Liver (tissue), 9 donors: ENCODE data around the gene CMTM5. TPM values are rescaled to one million over a fixed set of nuclear protein-coding genes. Genes with fewer than 3 reads are reported as not detected.

Experiments used
- DNase-seq: peaks from one replicate; pipeline ENCODE4 v3.0.0-alpha.2; 2017; ENCODE audit warnings: low spot score
- H3K27ac ChIP-seq, 2 donors: one replicate each; pipeline ENCODE4 v1.7.0; 2013; ENCODE audit warnings: inconsistent platforms in 2 of 2, low read length in 2 of 2, control low read depth in 1 of 2, low read depth in 1 of 2, mild to moderate bottlenecking in 1 of 2
- H3K27me3 ChIP-seq, 4 donors: one replicate each; pipeline versions ENCODE4 v1.6.1 to v1.7.0; 2013; ENCODE audit warnings: low read length in 3 of 4, inconsistent platforms in 1 of 4, mild to moderate bottlenecking in 1 of 4, moderate library complexity in 1 of 4; ENCODE audit not compliant: control insufficient read depth in 4 of 4, insufficient read depth in 4 of 4
- H3K36me3 ChIP-seq, 4 donors: one replicate each; pipeline versions ENCODE4 v1.6.1 to v1.7.0; 2013; ENCODE audit warnings: low read length in 3 of 4, mild to moderate bottlenecking in 3 of 4, low read depth in 1 of 4, moderate library complexity in 1 of 4; ENCODE audit not compliant: control insufficient read depth in 4 of 4, insufficient read depth in 3 of 4
- H3K4me1 ChIP-seq, 4 donors: one replicate each; pipeline versions ENCODE4 v1.6.1 to v1.7.0; 2013; ENCODE audit warnings: low read length in 3 of 4, mild to moderate bottlenecking in 3 of 4, moderate library complexity in 1 of 4; ENCODE audit not compliant: control insufficient read depth in 4 of 4, insufficient read depth in 4 of 4
- H3K4me3 ChIP-seq, 3 donors: one replicate each; pipeline versions ENCODE4 v1.6.1 to v1.7.0; 2013; ENCODE audit warnings: low read length in 3 of 3, control low read depth in 1 of 3, low read depth in 1 of 3, mild to moderate bottlenecking in 1 of 3
- H3K9ac ChIP-seq, 2 donors: one replicate each; pipeline ENCODE4 v1.7.0; 2013; ENCODE audit warnings: low read length in 2 of 2, mild to moderate bottlenecking in 2 of 2, moderate library complexity in 2 of 2, control low read depth in 1 of 2, low read depth in 1 of 2
- H3K9me3 ChIP-seq, 4 donors: one replicate each; pipeline versions ENCODE4 v1.6.1 to v1.7.0; 2013; ENCODE audit warnings: low read length in 3 of 4; ENCODE audit not compliant: control insufficient read depth in 4 of 4
- EGR1 ChIP-seq, 2 donors: IDR thresholded peaks; 2 replicates each; pipeline ENCODE4 v1.6.1; 2016 to 2018; ENCODE audit warnings: antibody characterized with exemption in 2 of 2, low read depth in 2 of 2
- FOXA2 ChIP-seq: IDR thresholded peaks from 2 replicates; pipeline ENCODE4 v1.6.1; 2016; ENCODE audit warnings: antibody characterized with exemption
- GABPA ChIP-seq, 2 donors: IDR thresholded peaks in 1 of 2; conservative IDR thresholded peaks in 1 of 2; 2 replicates each; pipeline ENCODE4 v1.6.1; 2016; ENCODE audit warnings: antibody characterized with exemption in 2 of 2, mild to moderate bottlenecking in 1 of 2, moderate library complexity in 1 of 2
- HNF4A ChIP-seq, 2 donors: conservative IDR thresholded peaks; 2 replicates each; pipeline ENCODE4 v1.6.1; 2016; ENCODE audit warnings: antibody characterized with exemption in 2 of 2, mild to moderate bottlenecking in 2 of 2
- HNF4G ChIP-seq: IDR thresholded peaks from 2 replicates; pipeline ENCODE4 v1.6.1; 2016; ENCODE audit warnings: antibody characterized with exemption
- JUND ChIP-seq, 2 donors: IDR thresholded peaks; 2 replicates each; pipeline ENCODE4 v1.6.1; 2016; ENCODE audit warnings: antibody characterized with exemption in 2 of 2
- NR2F2 ChIP-seq: IDR thresholded peaks from 2 replicates; pipeline ENCODE4 v1.6.1; 2016; ENCODE audit warnings: antibody characterized with exemption
- RAD21 ChIP-seq, 2 donors: IDR thresholded peaks; 2 replicates each; pipeline ENCODE4 v1.6.1; 2016; ENCODE audit warnings: antibody characterized with exemption in 2 of 2, mild to moderate bottlenecking in 2 of 2
- REST ChIP-seq: IDR thresholded peaks from 2 replicates; pipeline ENCODE4 v1.6.1; 2016; ENCODE audit warnings: antibody characterized with exemption, mild to moderate bottlenecking
- RXRA ChIP-seq, 2 donors: IDR thresholded peaks; 2 replicates each; pipeline ENCODE4 v1.6.1; 2017 to 2018; ENCODE audit warnings: antibody characterized with exemption in 2 of 2, mild to moderate bottlenecking in 1 of 2
- SP1 ChIP-seq: IDR thresholded peaks from 2 replicates; pipeline ENCODE4 v1.6.1; 2018; ENCODE audit warnings: antibody characterized with exemption, mild to moderate bottlenecking
- YY1 ChIP-seq: IDR thresholded peaks from 2 replicates; pipeline ENCODE4 v1.6.1; 2016; ENCODE audit warnings: antibody characterized with exemption, mild to moderate bottlenecking
- WGBS: extraction: QIAGEN DNeasy Blood & Tissue Kit; methylation state at CpG from one replicate; pipeline ENCODE4 v1.1.7; 2013; 5-methylcytosine and 5-hydroxymethylcytosine counted together
- polyA plus RNA-seq, 2 donors: library from polyadenylated mRNA; stranded (reverse) in 1 of 2; unstranded in 1 of 2; fragments of 200-250 nt in 1 of 2; fragments of >200 nt in 1 of 2; fragmentation: Nextera tagmentation in 1 of 2; extraction: Ambion mirVana in 1 of 2; gene quantifications; one replicate each; pipeline versions ENCODE4 v1.2.1 to v1.2.3, GENCODE V29; 2013 to 2015
- total RNA-seq, 2 donors: library from RNA; depleted of rRNA; stranded (reverse); fragments of >200 nt; gene quantifications; one replicate each; pipeline ENCODE4 v1.2.3, GENCODE V29; 2014
- TF ChIP-seq, protein P1 (sequence below): fragments of 150-350 bp; IDR thresholded peaks from 2 replicates; pipeline ENCODE4 v1.5.1; 2017; ENCODE audit warnings: improper control_type of control experiment, low read depth, low read length; ENCODE audit not compliant: missing input control
- TF ChIP-seq, protein P2 (sequence below): IDR thresholded peaks from 2 replicates; pipeline ENCODE4 v1.6.1; 2016; ENCODE audit warnings: antibody characterized with exemption
- TF ChIP-seq, protein P3 (sequence below): IDR thresholded peaks from 2 replicates; pipeline ENCODE4 v1.6.1; 2016; ENCODE audit warnings: antibody characterized with exemption
- TF ChIP-seq, protein P4 (sequence below): IDR thresholded peaks from 2 replicates; pipeline ENCODE4 v1.6.1; 2016; ENCODE audit warnings: antibody characterized with exemption
- donor health status: healthy.
- donor health status: healthy.
- donor health status: healthy.
- donor health status: healthy.
- donor health status: healthy.

CMTM5 gene
- total and polyA plus RNA-seq, 4 donors, result 0.22 to 5.5 TPM; not detected in 2

GRCh38 chr14:23382276-23382675, 5.4 kb downstream of the CMTM5 start:
- Histone ChIP-seq H3K36me3 (no peaks in the 10 kb centered on the region), H3K9me3 (no peaks in the 10 kb centered on the region), H3K4me3 (no peak overlapping the region), H3K27ac (no peak overlapping the region), H3K27me3 (no peaks in the 10 kb centered on the region), H3K4me1 (no peaks in the 10 kb centered on the region), H3K9ac (no peak overlapping the region)
- WGBS, result 87% methylated on average over 6 of the region's 6 CpGs
- DNase-seq, result no peak
- TF ChIP-seq, protein P1, sequence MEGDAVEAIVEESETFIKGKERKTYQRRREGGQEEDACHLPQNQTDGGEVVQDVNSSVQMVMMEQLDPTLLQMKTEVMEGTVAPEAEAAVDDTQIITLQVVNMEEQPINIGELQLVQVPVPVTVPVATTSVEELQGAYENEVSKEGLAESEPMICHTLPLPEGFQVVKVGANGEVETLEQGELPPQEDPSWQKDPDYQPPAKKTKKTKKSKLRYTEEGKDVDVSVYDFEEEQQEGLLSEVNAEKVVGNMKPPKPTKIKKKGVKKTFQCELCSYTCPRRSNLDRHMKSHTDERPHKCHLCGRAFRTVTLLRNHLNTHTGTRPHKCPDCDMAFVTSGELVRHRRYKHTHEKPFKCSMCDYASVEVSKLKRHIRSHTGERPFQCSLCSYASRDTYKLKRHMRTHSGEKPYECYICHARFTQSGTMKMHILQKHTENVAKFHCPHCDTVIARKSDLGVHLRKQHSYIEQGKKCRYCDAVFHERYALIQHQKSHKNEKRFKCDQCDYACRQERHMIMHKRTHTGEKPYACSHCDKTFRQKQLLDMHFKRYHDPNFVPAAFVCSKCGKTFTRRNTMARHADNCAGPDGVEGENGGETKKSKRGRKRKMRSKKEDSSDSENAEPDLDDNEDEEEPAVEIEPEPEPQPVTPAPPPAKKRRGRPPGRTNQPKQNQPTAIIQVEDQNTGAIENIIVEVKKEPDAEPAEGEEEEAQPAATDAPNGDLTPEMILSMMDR, result no peak
- TF ChIP-seq REST (no peak), HNF4A (conservative IDR thresholded peaks at IDR 0.05) (no peak), YY1 (no peak), NR2F2 (no peak), GABPA (IDR thresholded peaks at IDR 0.05 in 1 of 2, conservative IDR thresholded peaks at IDR 0.05 in 1 of 2) (no peak), FOXA2 (no peak), EGR1 (IDR thresholded peaks at IDR 0.05; ENCODE audit: low read depth in 2 of 2) (no peak), RAD21 (IDR thresholded peaks at IDR 0.05) (no peak), JUND (IDR thresholded peaks at IDR 0.05) (no peak), SP1 (no peak)
- TF ChIP-seq, protein P2, sequence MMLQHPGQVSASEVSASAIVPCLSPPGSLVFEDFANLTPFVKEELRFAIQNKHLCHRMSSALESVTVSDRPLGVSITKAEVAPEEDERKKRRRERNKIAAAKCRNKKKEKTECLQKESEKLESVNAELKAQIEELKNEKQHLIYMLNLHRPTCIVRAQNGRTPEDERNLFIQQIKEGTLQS, result no peak
- TF ChIP-seq, protein P3, sequence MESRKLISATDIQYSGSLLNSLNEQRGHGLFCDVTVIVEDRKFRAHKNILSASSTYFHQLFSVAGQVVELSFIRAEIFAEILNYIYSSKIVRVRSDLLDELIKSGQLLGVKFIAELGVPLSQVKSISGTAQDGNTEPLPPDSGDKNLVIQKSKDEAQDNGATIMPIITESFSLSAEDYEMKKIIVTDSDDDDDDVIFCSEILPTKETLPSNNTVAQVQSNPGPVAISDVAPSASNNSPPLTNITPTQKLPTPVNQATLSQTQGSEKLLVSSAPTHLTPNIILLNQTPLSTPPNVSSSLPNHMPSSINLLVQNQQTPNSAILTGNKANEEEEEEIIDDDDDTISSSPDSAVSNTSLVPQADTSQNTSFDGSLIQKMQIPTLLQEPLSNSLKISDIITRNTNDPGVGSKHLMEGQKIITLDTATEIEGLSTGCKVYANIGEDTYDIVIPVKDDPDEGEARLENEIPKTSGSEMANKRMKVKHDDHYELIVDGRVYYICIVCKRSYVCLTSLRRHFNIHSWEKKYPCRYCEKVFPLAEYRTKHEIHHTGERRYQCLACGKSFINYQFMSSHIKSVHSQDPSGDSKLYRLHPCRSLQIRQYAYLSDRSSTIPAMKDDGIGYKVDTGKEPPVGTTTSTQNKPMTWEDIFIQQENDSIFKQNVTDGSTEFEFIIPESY, result no peak
- TF ChIP-seq, protein P4, sequence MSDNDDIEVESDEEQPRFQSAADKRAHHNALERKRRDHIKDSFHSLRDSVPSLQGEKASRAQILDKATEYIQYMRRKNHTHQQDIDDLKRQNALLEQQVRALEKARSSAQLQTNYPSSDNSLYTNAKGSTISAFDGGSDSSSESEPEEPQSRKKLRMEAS, result no peak

DNA sequence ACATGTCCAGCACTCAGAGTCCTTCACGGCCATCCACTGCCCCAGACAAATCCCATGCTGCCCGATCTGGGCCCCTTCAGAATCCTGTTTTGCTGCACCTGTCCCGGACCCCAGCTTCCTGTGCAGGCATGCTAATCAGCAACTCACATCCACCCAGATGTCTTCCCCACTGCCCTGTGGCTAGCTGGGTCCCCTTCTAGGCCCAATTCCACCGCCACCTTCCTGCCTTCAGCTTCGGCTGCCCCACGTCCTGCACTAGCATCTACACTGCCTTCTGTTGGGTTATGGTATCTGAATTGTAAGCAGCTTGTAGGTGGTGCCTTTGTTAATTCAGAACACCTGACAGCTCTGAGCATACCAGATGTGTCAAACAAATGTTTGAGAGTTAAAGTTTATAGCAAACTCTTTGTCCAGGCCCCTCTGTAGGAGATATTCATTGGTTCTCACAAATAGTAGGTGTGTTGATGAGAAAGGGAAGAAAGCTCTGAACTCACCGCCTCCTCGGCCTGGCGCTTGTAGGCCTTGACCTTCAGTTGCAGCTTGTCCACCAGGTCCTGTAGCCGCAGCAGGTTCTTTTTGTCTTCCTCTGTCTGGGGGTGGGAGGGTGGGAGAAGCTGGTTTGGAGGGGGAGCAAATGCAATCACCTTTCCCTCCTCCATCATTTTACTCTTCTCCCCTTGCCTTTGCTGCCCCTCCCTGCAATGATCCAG, 6.0 kb downstream of the CMTM5 start:
- no peaks in the 10 kb centered on the region for H3K4me1 ChIP-seq
- no peaks in the 10 kb centered on the region for H3K36me3 ChIP-seq
- no peaks in the 10 kb centered on the region for H3K27me3 ChIP-seq
- DNase-seq, result no peak
- H3K27ac ChIP-seq, result no peak overlapping the region
- WGBS, result 73% methylated on average over 10 of the region's 10 CpGs
- no peak overlapping the region for H3K9ac ChIP-seq
- no peaks in the 10 kb centered on the region for H3K9me3 ChIP-seq
- no peak overlapping the region for H3K4me3 ChIP-seq
- TF ChIP-seq, protein P3, result no peak
- no peak for TF ChIP-seq GABPA (IDR thresholded peaks at IDR 0.05 in 1 of 2, conservative IDR thresholded peaks at IDR 0.05 in 1 of 2)
- no peak for TF ChIP-seq RXRA (IDR thresholded peaks at IDR 0.05)
- TF ChIP-seq NR2F2, result no peak
- TF ChIP-seq, protein P4, result no peak
- TF ChIP-seq FOXA2, result no peak
- TF ChIP-seq JUND (IDR thresholded peaks at IDR 0.05), result no peak
- no peak for TF ChIP-seq SP1
- no peak for TF ChIP-seq HNF4G
- TF ChIP-seq, protein P1, result no peak
- no peak for TF ChIP-seq RAD21 (IDR thresholded peaks at IDR 0.05)
